OCI-LY1 (cell line): ENCODE measurements around the gene MAN1C1.

ENCODE experiments used
- CTCF ChIP-seq: fragments of 200-600 bp; sonication (generic), shearing (Covaris generic); IDR thresholded peaks from 2 replicates; pipeline ENCODE4 v1.5.1; 2017; ENCODE audit warnings: mild to moderate bottlenecking, antibody characterized with exemption, low read length, moderate library complexity, mixed read lengths
- EZH2 ChIP-seq: fragments of 200-600 bp; sonication (generic), shearing (Covaris generic); IDR thresholded peaks from 2 replicates; pipeline ENCODE4 v1.8.0; 2017; ENCODE audit warnings: borderline replicate concordance, mixed run types, mild to moderate bottlenecking, antibody characterized with exemption, low read length, moderate library complexity, mixed read lengths

DNA sequence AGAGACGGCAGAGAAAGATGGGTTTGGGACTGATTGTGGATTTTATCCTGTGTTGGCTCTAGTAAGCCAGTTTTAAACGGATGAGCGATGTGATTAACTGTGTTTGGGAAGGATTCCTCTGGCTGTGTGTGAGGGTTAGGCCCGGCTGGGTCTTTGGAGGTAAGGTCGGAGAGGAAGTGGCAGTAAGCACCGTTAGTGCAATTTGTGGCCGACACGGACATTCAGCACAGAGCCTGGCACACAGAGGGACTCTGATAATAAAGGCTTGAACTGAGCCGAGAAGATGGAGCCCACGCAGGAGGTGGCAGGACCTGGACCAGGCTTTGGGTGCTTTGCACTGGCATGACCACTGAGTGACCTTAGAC lies 204.5 kb downstream of the MAN1C1 start:
- TF ChIP-seq CTCF (no peak), EZH2 (no peak)
